NB4 (cell line): ENCODE data around the gene DNAI1.

Experiments used
- CTCF ChIP-seq: IDR thresholded peaks from one replicate; pipeline ENCODE4 v1.5.1; 2012; ENCODE audit warnings: low read depth, low read length
- MYC ChIP-seq: IDR thresholded peaks from 2 replicates; pipeline ENCODE4 v1.6.1; 2011; ENCODE audit warnings: low read depth, low read length

DNA sequence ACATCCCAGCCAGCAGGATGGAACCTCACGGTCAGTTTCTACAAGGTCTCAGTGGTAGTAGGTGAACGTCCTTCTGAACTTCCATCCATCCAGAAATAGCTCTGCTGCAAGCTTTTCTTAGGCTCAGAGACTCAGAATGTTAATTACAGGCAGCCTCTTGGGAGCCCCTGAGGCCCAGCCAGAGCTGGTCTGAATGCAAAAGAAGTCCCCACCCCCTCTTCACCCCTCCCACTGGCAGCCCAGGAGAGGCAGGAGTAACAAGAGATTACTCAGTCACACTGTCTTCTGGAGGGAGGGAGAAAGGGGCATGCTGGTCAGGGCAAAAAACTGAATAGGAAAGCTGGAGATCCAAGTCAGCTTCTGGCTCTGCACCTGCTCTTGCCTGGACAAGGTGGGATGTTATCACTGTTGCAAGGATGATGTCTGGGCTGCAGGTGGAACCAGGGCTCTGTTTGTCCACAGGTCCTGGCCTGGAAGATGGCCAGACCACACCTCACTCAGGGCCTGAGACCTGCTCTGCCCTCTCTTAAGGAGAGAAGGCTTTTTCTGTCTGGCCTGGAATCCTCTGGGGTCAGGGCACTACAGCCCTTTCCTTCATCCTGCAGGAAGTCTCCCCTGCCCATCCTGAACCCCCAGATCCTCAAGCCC, 55.1 kb downstream of the DNAI1 start:
- TF ChIP-seq CTCF (no peak), MYC (no peak)
